ENCODE data around the gene PDCD4. TPM values are rescaled to one million over a fixed set of nuclear protein-coding genes. Genes with fewer than 3 reads are reported as not detected.

The PDCD4 gene
- total RNA-seq, 1 experiment from 2014 or later, result 63.0 TPM

DNA sequence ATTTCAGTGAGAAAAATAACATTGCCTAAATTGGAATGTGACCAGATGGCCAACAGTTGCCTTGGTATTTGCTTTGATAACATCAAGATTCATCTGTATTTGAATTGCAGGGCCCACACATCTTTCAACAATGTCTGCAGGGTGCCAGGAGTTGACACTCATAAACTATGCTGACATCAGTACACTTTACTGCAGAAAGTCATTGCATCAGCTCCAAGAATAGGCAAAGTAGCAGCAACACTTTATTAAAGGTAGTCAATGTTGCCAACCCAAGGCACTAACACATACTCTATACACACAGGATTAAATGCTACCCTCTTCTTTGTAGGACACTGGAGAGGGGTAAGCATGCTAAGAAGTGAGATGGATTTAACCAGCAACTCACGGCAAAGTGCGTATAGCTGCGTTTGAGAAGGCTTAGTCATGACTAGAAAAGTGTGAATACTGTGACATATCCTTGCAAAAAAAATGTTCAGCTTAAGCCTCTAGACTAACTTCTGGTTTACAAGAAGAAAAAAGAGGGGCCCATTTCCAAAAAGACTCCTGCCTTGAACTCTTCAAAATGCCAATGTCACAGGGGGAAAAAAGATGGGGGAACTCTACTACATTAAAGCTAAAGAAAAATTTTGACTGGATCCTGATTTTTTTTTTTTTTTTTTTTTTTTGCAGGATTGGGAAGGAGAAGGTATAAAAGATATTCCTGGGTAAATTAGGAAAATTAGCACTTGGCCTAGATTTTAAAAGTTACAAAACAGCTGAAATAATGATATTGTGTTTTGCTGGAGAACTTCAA is 45.0 kb downstream of the PDCD4 start:
- H3K36me3 ChIP-seq (ENCODE audit: control insufficient read depth in 1 of 2, insufficient read depth in 2 of 2, low read length in 2 of 2), result no peaks in the 10 kb centered on the region
- DNase-seq (ENCODE audit: low read depth, low spot score), result no peak
- TF ChIP-seq EZH2phosphoT487 (IDR thresholded peaks at IDR 0.05; ENCODE audit: borderline replicate concordance), result no peak
- TF ChIP-seq, protein P1, sequence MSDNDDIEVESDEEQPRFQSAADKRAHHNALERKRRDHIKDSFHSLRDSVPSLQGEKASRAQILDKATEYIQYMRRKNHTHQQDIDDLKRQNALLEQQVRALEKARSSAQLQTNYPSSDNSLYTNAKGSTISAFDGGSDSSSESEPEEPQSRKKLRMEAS (IDR thresholded peaks at IDR 0.05), result no peak
- H3K27me3 ChIP-seq (ENCODE audit: insufficient read depth, low read length), result no peaks in the 10 kb centered on the region
- peak overlapping the region; percentile 89; the same call in 1 of the 2 replicates for H3K4me2 ChIP-seq (ENCODE audit: low read length)
- ChIA-PET POLR2A (interaction anchor here (3.0 kb wide), 1 partner anchor 14 kb away, joined by 35 read pairs; no protein-coding TSS in a partner anchor), RAD21 (ENCODE audit: low non-redundant PET in 1 of 2, low total read pairs in 2 of 2, uncharacterized antibody in 2 of 2, unreplicated experiment in 2 of 2) (no interaction called here), CTCF (no interaction called here)
- no peaks in the 10 kb centered on the region for H3K9me3 ChIP-seq (ENCODE audit: control insufficient read depth in 1 of 2, insufficient read depth in 1 of 2, low read depth in 1 of 2, low read length in 2 of 2)
- no TSS peak for BruUV-seq (replicated peaks)
- peaks cover 4 to 24% of the 10 kb centered on the region in 2 experiments; a peak in 3 of 4 replicates for H3K4me1 ChIP-seq (ENCODE audit: control insufficient read depth in 1 of 2, insufficient read depth in 2 of 2, low read length in 2 of 2)
- H3K9ac ChIP-seq (ENCODE audit: low read length), result no peak overlapping the region
- no peak overlapping the region for H3K27ac ChIP-seq (ENCODE audit: low read depth, low read length)
- H4K20me1 ChIP-seq (ENCODE audit: insufficient read depth), result no peaks in the 10 kb centered on the region
- no peak for ATAC-seq
- no peak overlapping the region for H2AFZ ChIP-seq (ENCODE audit: low read depth, low read length, poor library complexity, severe bottlenecking)
- intact Hi-C loops (cut with micrococcal nuclease), result no loop called here
- no peaks in the 10 kb centered on the region for H3K9me2 ChIP-seq (ENCODE audit: insufficient read depth)
- no peak overlapping the region for H3K4me3 ChIP-seq (replicated peaks in 1 of 2; ENCODE audit: low read depth in 1 of 2, low read length in 2 of 2)
- H3K79me2 ChIP-seq (ENCODE audit: insufficient read depth, low read length), result peaks cover 21% of the 10 kb centered on the region

DNA sequence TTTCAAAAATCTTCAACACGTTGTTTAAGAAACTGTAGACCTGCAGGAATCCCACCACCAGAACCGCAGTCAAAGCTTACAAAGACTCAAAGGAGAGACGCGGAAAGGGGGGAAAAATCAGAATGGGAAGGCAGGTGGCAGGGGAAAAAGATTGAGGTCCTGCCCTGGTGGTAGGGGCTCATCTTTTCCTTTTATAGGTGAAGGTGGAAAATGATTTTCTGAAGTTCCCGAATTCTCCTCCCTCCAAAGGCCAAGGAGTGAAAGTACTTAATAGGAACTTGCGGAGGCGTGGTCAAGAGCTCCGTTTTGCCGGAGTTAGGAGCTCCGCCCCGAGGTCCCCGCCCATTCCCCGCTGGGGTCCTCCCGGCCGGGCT is 46.5 kb downstream of the PDCD4 start:
- Histone ChIP-seq H3K9ac (ENCODE audit: low read length) (peak overlapping the region; percentile 77), H3K79me2 (ENCODE audit: insufficient read depth, low read length) (peaks cover 36% of the 10 kb centered on the region), H3K4me3 (replicated peaks in 1 of 2; ENCODE audit: low read depth in 1 of 2, low read length in 2 of 2) (peak overlapping the region; percentile 71 to 77), H3K4me1 (ENCODE audit: control insufficient read depth in 1 of 2, insufficient read depth in 2 of 2, low read length in 2 of 2) (peaks cover 4 to 17% of the 10 kb centered on the region in 2 experiments; a peak in 3 of 4 replicates), H2AFZ (ENCODE audit: low read depth, low read length, poor library complexity, severe bottlenecking) (peak overlapping the region; percentile 41), H3K9me2 (ENCODE audit: insufficient read depth) (no peaks in the 10 kb centered on the region), H4K20me1 (ENCODE audit: insufficient read depth) (no peaks in the 10 kb centered on the region; the same call in 1 of the 2 replicates), H3K27ac (ENCODE audit: low read depth, low read length) (peak overlapping the region; percentile 83), H3K27me3 (ENCODE audit: insufficient read depth, low read length) (no peaks in the 10 kb centered on the region), H3K4me2 (ENCODE audit: low read length) (peak overlapping the region; percentile 89), H3K9me3 (ENCODE audit: control insufficient read depth in 1 of 2, insufficient read depth in 1 of 2, low read depth in 1 of 2, low read length in 2 of 2) (no peaks in the 10 kb centered on the region), H3K36me3 (ENCODE audit: control insufficient read depth in 1 of 2, insufficient read depth in 2 of 2, low read length in 2 of 2) (no peaks in the 10 kb centered on the region)
- ATAC-seq (no peak), DNase-seq (ENCODE audit: low read depth, low spot score) (peak; percentile 93)
- no TSS peak for BruUV-seq (replicated peaks)
- intact Hi-C loops (cut with micrococcal nuclease), result no loop called here
- CTCF ChIA-PET, result interaction anchor here (0.8 to 1.8 kb wide), 8 partner anchors 16 to 309 kb away, joined by 3 to 9 read pairs (median 4); no protein-coding TSS in a partner anchor
- RAD21 ChIA-PET (ENCODE audit: low non-redundant PET in 1 of 2, low total read pairs in 2 of 2, uncharacterized antibody in 2 of 2, unreplicated experiment in 2 of 2), result interaction anchor here in 1 of 2 experiments (0.7 to 1.2 kb wide), 2 partner anchors 172 to 261 kb away, joined by 3 read pairs; no protein-coding TSS in a partner anchor
- POLR2A ChIA-PET, result interaction anchor here (0.7 to 3.0 kb wide), 10 partner anchors 8 to 144 kb away, joined by 3 to 35 read pairs (median 5); partner anchors contain the start of gene PDCD4
- TF ChIP-seq CBX3 (IDR thresholded peaks at IDR 0.05; ENCODE audit: low read depth) (peak; percentile 8; the same call in 1 of the 2 replicates), POLR2AphosphoS5 (IDR thresholded peaks at IDR 0.05; ENCODE audit: low read depth, low read length) (no peak), JUND (IDR thresholded peaks at IDR 0.05) (no peak), SRF (IDR thresholded peaks at IDR 0.05; ENCODE audit: low read depth) (no peak), TCF7L2 (IDR thresholded peaks at IDR 0.05; ENCODE audit: borderline replicate concordance, extremely low read depth, insufficient read depth, insufficient read length) (no peak), SIN3A (IDR thresholded peaks at IDR 0.05; ENCODE audit: low read depth) (0 out of 2 replicates have a peak, but pooled peaks have one; percentile 5), YY1 (IDR thresholded peaks at IDR 0.05; ENCODE audit: extremely low read depth, insufficient replicate concordance, low read depth, low read length) (no peak), SP1 (IDR thresholded peaks at IDR 0.05; ENCODE audit: low read depth) (peak; percentile 71; the same call in 1 of the 2 replicates), RAD21 (IDR thresholded peaks at IDR 0.05; ENCODE audit: low read depth) (no peak)
- TF ChIP-seq, protein P1 (IDR thresholded peaks at IDR 0.05), result no peak
- TF ChIP-seq, protein P2, sequence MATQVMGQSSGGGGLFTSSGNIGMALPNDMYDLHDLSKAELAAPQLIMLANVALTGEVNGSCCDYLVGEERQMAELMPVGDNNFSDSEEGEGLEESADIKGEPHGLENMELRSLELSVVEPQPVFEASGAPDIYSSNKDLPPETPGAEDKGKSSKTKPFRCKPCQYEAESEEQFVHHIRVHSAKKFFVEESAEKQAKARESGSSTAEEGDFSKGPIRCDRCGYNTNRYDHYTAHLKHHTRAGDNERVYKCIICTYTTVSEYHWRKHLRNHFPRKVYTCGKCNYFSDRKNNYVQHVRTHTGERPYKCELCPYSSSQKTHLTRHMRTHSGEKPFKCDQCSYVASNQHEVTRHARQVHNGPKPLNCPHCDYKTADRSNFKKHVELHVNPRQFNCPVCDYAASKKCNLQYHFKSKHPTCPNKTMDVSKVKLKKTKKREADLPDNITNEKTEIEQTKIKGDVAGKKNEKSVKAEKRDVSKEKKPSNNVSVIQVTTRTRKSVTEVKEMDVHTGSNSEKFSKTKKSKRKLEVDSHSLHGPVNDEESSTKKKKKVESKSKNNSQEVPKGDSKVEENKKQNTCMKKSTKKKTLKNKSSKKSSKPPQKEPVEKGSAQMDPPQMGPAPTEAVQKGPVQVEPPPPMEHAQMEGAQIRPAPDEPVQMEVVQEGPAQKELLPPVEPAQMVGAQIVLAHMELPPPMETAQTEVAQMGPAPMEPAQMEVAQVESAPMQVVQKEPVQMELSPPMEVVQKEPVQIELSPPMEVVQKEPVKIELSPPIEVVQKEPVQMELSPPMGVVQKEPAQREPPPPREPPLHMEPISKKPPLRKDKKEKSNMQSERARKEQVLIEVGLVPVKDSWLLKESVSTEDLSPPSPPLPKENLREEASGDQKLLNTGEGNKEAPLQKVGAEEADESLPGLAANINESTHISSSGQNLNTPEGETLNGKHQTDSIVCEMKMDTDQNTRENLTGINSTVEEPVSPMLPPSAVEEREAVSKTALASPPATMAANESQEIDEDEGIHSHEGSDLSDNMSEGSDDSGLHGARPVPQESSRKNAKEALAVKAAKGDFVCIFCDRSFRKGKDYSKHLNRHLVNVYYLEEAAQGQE (IDR thresholded peaks at IDR 0.05; ENCODE audit: low read depth), result no peak
- TF ChIP-seq, protein P3, sequence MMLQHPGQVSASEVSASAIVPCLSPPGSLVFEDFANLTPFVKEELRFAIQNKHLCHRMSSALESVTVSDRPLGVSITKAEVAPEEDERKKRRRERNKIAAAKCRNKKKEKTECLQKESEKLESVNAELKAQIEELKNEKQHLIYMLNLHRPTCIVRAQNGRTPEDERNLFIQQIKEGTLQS (IDR thresholded peaks at IDR 0.05), result no peak

Measured in HCT116 (cell line).